WTC11 (cell line): Measurements from ENCODE around the gene WDR73. TPM values are rescaled to one million over a fixed set of nuclear protein-coding genes. Genes with fewer than 3 reads are reported as not detected.
A peak's percentile ranks its signal among the peaks of the same experiment; 100 is the strongest.

Experiments
- ATAC-seq: fragments of 200-7000 bp; cut with Tn5 transposase; 2 replicates; pipeline ENCODE4 v1.10.0; 2021; ENCODE audit warnings: mild to moderate bottlenecking, moderate library complexity
- Bru-seq: library from RNA; stranded (reverse); fragments of 400-500 nt; gene quantifications from one replicate; lab custom pipeline; 2021; lab: Mats Ljungman, UMichigan
- CTCF ChIA-PET: fragments of 300-600 bp; sonication (Branson Sonifier 250); formaldehyde crosslinking; loops from one replicate; lab custom pipeline; 2021; ENCODE audit warnings: antibody characterized with exemption; lab: Charles Lee
- POLR2A ChIA-PET: fragments of 350-600 bp; sonication (Branson Sonifier 250); formaldehyde crosslinking; loops from one replicate; lab custom pipeline; 2021; ENCODE audit warnings: antibody characterized with exemption; lab: Charles Lee
- DNase-seq: peaks from one replicate; pipeline ENCODE4 v3.0.0; 2021; ENCODE audit warnings: low spot score
- H3K27ac Mint-ChIP-seq: 2 replicates; pipeline ENCODE4 v1.8.0; 2021; ENCODE audit warnings: mixed read lengths
- H3K27me3 Mint-ChIP-seq: 2 replicates; pipeline ENCODE4 v1.8.0; 2021; ENCODE audit warnings: low read depth, mild to moderate bottlenecking, moderate library complexity, mixed read lengths
- H3K36me3 Mint-ChIP-seq: 2 replicates; pipeline ENCODE4 v1.8.0; 2021; ENCODE audit warnings: mixed read lengths
- H3K4me1 Mint-ChIP-seq: 2 replicates; pipeline ENCODE4 v1.8.0; 2022; ENCODE audit warnings: mixed read lengths
- H3K4me3 Mint-ChIP-seq: 2 replicates; pipeline ENCODE4 v1.8.0; 2021; ENCODE audit warnings: mild to moderate bottlenecking, moderate library complexity, mixed read lengths
- H3K9me3 Mint-ChIP-seq: 2 replicates; pipeline ENCODE4 v1.8.0; 2021; ENCODE audit warnings: mixed read lengths
- CREM ChIP-seq: sonication (generic); formaldehyde crosslinking; IDR thresholded peaks from 2 replicates; pipeline ENCODE4 v1.8.1; 2022; ENCODE audit warnings: mild to moderate bottlenecking, missing genetic modification reagents, moderate library complexity
- ETV6 ChIP-seq: sonication (generic); formaldehyde crosslinking; IDR thresholded peaks from 2 replicates; pipeline ENCODE4 v1.8.1; 2022; ENCODE audit warnings: mild to moderate bottlenecking, missing genetic modification reagents
- FOXK1 ChIP-seq: sonication (generic); formaldehyde crosslinking; IDR thresholded peaks from 2 replicates; pipeline ENCODE4 v1.8.0; 2022; ENCODE audit warnings: mild to moderate bottlenecking, moderate library complexity, missing genetic modification reagents
- FOXP1 ChIP-seq: sonication (generic); formaldehyde crosslinking; IDR thresholded peaks from 2 replicates; pipeline ENCODE4 v1.8.0; 2022; ENCODE audit warnings: missing genetic modification reagents, mild to moderate bottlenecking, moderate library complexity, borderline replicate concordance
- GABPB1 ChIP-seq: sonication (generic); formaldehyde crosslinking; IDR thresholded peaks from 2 replicates; pipeline ENCODE4 v1.8.1; 2023; ENCODE audit warnings: mild to moderate bottlenecking, missing genetic modification reagents
- HMGA2 ChIP-seq: fragments of 250-450 bp; sonication (Bioruptor Pico); IDR thresholded peaks from 2 replicates; pipeline ENCODE4 v1.4.0; 2021; ENCODE audit warnings: mild to moderate bottlenecking, moderate library complexity
- NFATC4 ChIP-seq: fragments of 250-450 bp; sonication (Bioruptor Pico); IDR thresholded peaks from 2 replicates; pipeline ENCODE4 v1.9.0; 2021; ENCODE audit warnings: mild to moderate bottlenecking
- RELA ChIP-seq: sonication (generic); formaldehyde crosslinking; IDR thresholded peaks from 2 replicates; pipeline ENCODE4 v1.8.1; 2022; ENCODE audit warnings: missing genetic modification reagents, mild to moderate bottlenecking, borderline replicate concordance
- SP1 ChIP-seq: sonication (generic); formaldehyde crosslinking; conservative IDR thresholded peaks from 2 replicates; pipeline ENCODE4 v1.8.1; 2022; ENCODE audit warnings: missing genetic modification reagents
- TP53 ChIP-seq: sonication (generic); formaldehyde crosslinking; IDR thresholded peaks from 2 replicates; pipeline ENCODE4 v1.8.1; 2023; ENCODE audit warnings: mild to moderate bottlenecking, missing genetic modification reagents
- ZBTB21 ChIP-seq: sonication (generic); formaldehyde crosslinking; IDR thresholded peaks from 2 replicates; pipeline ENCODE4 v1.8.1; 2023; ENCODE audit warnings: mild to moderate bottlenecking, missing genetic modification reagents, borderline replicate concordance
- ZNF396 ChIP-seq: fragments of 250-450 bp; sonication (Bioruptor Pico); IDR thresholded peaks from 2 replicates; pipeline ENCODE4 v1.8.0; 2021; ENCODE audit warnings: mild to moderate bottlenecking, moderate library complexity, borderline replicate concordance
- long read RNA-seq, 3 experiments: library from RNA in 1 of 3; library from capped mRNA in 1 of 3; library from polyadenylated mRNA in 1 of 3; unstranded in 2 of 3; stranded (forward) in 1 of 3; transcript quantifications; one replicate each; pipeline ENCODE4 v2.0.0, GENCODE V29; 2021
- total RNA-seq: library from RNA; stranded (reverse); gene quantifications from 3 replicates; pipeline ENCODE4 v1.2.3, GENCODE V29; 2021
- TF ChIP-seq, protein P1 (sequence below): sonication (generic); formaldehyde crosslinking; conservative IDR thresholded peaks from 2 replicates; pipeline ENCODE4 v1.8.1; 2023; ENCODE audit warnings: mild to moderate bottlenecking, low read depth, missing genetic modification reagents, moderate library complexity
- TF ChIP-seq, protein P2 (sequence below): sonication (generic); formaldehyde crosslinking; IDR thresholded peaks from 2 replicates; pipeline ENCODE4 v1.8.1; 2022; ENCODE audit warnings: mild to moderate bottlenecking, moderate library complexity, missing genetic modification reagents
- TF ChIP-seq, protein P3 (sequence below): sonication (generic); formaldehyde crosslinking; IDR thresholded peaks from 2 replicates; pipeline ENCODE4 v1.8.0; 2022; ENCODE audit warnings: mild to moderate bottlenecking, missing genetic modification reagents
- TF ChIP-seq, protein P4 (sequence below): sonication (generic); formaldehyde crosslinking; IDR thresholded peaks from 2 replicates; pipeline ENCODE4 v1.8.1; 2022; ENCODE audit warnings: missing genetic modification reagents, borderline replicate concordance
- TF ChIP-seq, protein P5 (sequence below): fragments of 250-450 bp; sonication (Bioruptor Pico); IDR thresholded peaks from 2 replicates; pipeline ENCODE4 v1.8.0; 2021; ENCODE audit warnings: mild to moderate bottlenecking
- TF ChIP-seq, protein P6 (sequence below): sonication (generic); formaldehyde crosslinking; IDR thresholded peaks from 2 replicates; pipeline ENCODE4 v1.8.1; 2023; ENCODE audit warnings: mild to moderate bottlenecking, missing genetic modification reagents, borderline replicate concordance

WDR73 gene
- total RNA-seq (21.2 to 22.6 TPM (median 21.4 TPM) in 3 replicates), Bru-seq, nascent RNA (percentile 80 among the genes with signal in this experiment)
- long read RNA-seq, experiment 1, full-length matches to known transcripts = 26 of 65 reads
- long read RNA-seq, experiment 1, partial matches to known transcripts = 6 of 65 reads
- long read RNA-seq, experiment 1, other reads (novel, unspliced or antisense) = 33 of 65 reads
- long read RNA-seq, experiment 2, full-length matches to known transcripts = 3 of 17 reads
- long read RNA-seq, experiment 2, partial matches to known transcripts = 2 of 17 reads
- long read RNA-seq, experiment 2, other reads (novel, unspliced or antisense) = 12 of 17 reads
- long read RNA-seq, experiment 3, full-length matches to known transcripts = 44 of 61 reads
- long read RNA-seq, experiment 3, partial matches to known transcripts = 5 of 61 reads
- long read RNA-seq, experiment 3, other reads (novel, unspliced or antisense) = 12 of 61 reads

DNA sequence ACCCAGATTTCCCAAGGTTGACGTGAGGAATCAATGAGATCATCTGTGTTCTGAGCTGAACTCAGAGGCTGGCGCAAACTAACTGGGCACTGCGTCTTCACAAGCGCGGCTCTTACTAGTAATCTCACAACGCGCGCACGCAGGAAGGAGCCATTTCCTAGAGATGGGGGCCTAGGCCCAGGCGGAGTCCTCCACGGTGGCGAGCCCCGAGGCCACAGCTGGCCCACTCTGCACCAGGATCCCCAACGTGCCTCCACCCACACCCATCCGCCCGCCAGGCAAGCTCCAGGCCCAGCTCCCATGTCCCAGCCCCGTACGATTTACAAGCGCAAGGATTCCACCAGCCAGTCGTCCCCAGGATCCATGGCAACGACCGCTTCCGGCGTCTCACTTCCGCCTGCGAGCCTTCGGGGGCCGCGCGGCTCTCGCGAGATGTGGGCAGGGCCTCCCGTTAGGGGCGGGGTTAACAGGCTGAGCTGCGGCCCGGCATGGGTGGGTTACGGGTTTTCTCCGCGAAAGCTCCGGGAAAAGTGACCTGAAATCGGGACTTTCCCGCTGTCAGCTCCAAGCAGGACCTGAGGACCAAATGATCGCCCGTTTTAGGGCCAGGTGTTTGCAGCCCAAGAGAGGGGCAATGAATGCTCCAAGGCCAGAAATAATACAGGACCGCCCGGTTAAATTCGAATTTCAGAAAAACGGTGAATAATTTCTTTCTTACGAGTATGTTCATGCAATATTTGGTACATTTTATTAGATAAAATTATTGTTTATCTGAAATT, at the start of gene WDR73:
Gene WDR73, minus strand, starts transcription at position 374 of the 779 bp plus-strand sequence. Its CDS starts 9 bp downstream, at position 365.
- ChIA-PET POLR2A (interaction anchor here (1.2 to 3.6 kb wide), 7 partner anchors 16 to 163 kb away, joined by 3 to 16 read pairs (median 5); partner anchors contain the start of genes ALPK3 and SEC11A), CTCF (interaction anchor here (0.5 to 7.5 kb wide), 11 partner anchors 21 to 225 kb away, joined by 3 to 63 read pairs (median 5); partner anchors contain the start of genes SEC11A and ZSCAN2)
- DNase-seq (peak; percentile 98), ATAC-seq (peak; percentile 69)
- H3K36me3 Mint-ChIP-seq = peaks cover 15% of the 10 kb centered on the region
- peak; percentile 68; the same call in 1 of the 2 replicates for TF ChIP-seq FOXK1 (CRISPR knock-in tag)
- TF ChIP-seq GABPB1 = peak; percentile 62
- TF ChIP-seq, protein P1, sequence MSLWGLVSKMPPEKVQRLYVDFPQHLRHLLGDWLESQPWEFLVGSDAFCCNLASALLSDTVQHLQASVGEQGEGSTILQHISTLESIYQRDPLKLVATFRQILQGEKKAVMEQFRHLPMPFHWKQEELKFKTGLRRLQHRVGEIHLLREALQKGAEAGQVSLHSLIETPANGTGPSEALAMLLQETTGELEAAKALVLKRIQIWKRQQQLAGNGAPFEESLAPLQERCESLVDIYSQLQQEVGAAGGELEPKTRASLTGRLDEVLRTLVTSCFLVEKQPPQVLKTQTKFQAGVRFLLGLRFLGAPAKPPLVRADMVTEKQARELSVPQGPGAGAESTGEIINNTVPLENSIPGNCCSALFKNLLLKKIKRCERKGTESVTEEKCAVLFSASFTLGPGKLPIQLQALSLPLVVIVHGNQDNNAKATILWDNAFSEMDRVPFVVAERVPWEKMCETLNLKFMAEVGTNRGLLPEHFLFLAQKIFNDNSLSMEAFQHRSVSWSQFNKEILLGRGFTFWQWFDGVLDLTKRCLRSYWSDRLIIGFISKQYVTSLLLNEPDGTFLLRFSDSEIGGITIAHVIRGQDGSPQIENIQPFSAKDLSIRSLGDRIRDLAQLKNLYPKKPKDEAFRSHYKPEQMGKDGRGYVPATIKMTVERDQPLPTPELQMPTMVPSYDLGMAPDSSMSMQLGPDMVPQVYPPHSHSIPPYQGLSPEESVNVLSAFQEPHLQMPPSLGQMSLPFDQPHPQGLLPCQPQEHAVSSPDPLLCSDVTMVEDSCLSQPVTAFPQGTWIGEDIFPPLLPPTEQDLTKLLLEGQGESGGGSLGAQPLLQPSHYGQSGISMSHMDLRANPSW (CRISPR knock-in tag) = no peak
- TF ChIP-seq ZNF396 = no peak
- peak; percentile 71; the same call in 1 of the 2 replicates for TF ChIP-seq FOXP1 (CRISPR knock-in tag)
- peak; percentile 37 for TF ChIP-seq CREM
- TF ChIP-seq SP1 = peak; percentile 87
- TF ChIP-seq, protein P2, sequence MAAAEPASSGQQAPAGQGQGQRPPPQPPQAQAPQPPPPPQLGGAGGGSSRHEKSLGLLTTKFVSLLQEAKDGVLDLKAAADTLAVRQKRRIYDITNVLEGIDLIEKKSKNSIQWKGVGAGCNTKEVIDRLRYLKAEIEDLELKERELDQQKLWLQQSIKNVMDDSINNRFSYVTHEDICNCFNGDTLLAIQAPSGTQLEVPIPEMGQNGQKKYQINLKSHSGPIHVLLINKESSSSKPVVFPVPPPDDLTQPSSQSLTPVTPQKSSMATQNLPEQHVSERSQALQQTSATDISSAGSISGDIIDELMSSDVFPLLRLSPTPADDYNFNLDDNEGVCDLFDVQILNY (CRISPR knock-in tag) = 0 out of 2 replicates have a peak, but pooled peaks have one; percentile 38
- TF ChIP-seq NFATC4 = no peak
- TF ChIP-seq TP53 (CRISPR knock-in tag) = 0 out of 2 replicates have a peak, but pooled peaks have one; percentile 40
- peak; percentile 21; the same call in 1 of the 2 replicates for TF ChIP-seq HMGA2 (CRISPR knock-in tag)
- TF ChIP-seq, protein P3, sequence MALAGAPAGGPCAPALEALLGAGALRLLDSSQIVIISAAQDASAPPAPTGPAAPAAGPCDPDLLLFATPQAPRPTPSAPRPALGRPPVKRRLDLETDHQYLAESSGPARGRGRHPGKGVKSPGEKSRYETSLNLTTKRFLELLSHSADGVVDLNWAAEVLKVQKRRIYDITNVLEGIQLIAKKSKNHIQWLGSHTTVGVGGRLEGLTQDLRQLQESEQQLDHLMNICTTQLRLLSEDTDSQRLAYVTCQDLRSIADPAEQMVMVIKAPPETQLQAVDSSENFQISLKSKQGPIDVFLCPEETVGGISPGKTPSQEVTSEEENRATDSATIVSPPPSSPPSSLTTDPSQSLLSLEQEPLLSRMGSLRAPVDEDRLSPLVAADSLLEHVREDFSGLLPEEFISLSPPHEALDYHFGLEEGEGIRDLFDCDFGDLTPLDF = peak; percentile 60; the same call in 1 of the 2 replicates
- TF ChIP-seq, protein P4, sequence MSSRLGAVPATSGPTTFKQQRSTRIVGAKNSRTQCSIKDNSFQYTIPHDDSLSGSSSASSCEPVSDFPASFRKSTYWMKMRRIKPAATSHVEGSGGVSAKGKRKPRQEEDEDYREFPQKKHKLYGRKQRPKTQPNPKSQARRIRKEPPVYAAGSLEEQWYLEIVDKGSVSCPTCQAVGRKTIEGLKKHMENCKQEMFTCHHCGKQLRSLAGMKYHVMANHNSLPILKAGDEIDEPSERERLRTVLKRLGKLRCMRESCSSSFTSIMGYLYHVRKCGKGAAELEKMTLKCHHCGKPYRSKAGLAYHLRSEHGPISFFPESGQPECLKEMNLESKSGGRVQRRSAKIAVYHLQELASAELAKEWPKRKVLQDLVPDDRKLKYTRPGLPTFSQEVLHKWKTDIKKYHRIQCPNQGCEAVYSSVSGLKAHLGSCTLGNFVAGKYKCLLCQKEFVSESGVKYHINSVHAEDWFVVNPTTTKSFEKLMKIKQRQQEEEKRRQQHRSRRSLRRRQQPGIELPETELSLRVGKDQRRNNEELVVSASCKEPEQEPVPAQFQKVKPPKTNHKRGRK (CRISPR knock-in tag) = no peak
- 0 out of 2 replicates have a peak, but pooled peaks have one; percentile 17 for TF ChIP-seq ZBTB21 (CRISPR knock-in tag)
- TF ChIP-seq ETV6 (CRISPR knock-in tag) = 0 out of 2 replicates have a peak, but pooled peaks have one; percentile 52
- H3K27ac Mint-ChIP-seq = peak within 1 kb of the TSS; percentile 96
- peaks cover 25% of the 10 kb centered on the region for H3K4me1 Mint-ChIP-seq
- no peaks in the 10 kb centered on the region for H3K9me3 Mint-ChIP-seq
- peaks cover 21% of the 10 kb centered on the region for H3K27me3 Mint-ChIP-seq
- H3K4me3 Mint-ChIP-seq = peak within 1 kb of the TSS; percentile 95

DNA sequence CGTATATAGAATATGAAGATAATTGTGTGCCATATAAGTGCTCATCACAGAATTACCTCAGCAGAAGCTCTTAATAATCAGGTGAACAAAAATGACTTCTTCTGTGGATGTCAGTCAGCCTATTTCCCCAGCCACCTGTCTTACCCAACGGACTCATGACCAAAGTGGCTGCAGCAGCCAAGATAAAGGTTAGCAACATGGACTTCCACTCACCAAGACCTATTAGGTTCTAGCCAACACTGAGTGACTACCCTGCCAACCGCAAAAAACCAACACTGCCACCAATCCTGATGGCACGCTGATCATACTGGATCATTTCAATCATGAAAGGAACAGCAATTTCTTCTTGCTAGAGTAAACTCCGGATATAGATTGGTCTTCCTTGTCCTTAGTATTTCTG, 49.7 kb upstream of the WDR73 start:
- H3K27ac Mint-ChIP-seq = no peak overlapping the region
- POLR2A ChIA-PET = interaction anchor here (0.5 kb wide), 1 partner anchor 9 kb away, joined by 3 read pairs; no protein-coding TSS in a partner anchor
- H3K9me3 Mint-ChIP-seq = no peaks in the 10 kb centered on the region
- H3K36me3 Mint-ChIP-seq = peaks cover 2% of the 10 kb centered on the region; the same call in 1 of the 2 replicates
- no peaks in the 10 kb centered on the region for H3K27me3 Mint-ChIP-seq
- ATAC-seq (no peak), DNase-seq (no peak)
- H3K4me1 Mint-ChIP-seq = 0 out of 2 replicates have a peak, but pooled peaks cover 2% of the 10 kb centered on the region
- CTCF ChIA-PET = no interaction called here
- H3K4me3 Mint-ChIP-seq = no peak overlapping the region
- TF ChIP-seq, protein P5, sequence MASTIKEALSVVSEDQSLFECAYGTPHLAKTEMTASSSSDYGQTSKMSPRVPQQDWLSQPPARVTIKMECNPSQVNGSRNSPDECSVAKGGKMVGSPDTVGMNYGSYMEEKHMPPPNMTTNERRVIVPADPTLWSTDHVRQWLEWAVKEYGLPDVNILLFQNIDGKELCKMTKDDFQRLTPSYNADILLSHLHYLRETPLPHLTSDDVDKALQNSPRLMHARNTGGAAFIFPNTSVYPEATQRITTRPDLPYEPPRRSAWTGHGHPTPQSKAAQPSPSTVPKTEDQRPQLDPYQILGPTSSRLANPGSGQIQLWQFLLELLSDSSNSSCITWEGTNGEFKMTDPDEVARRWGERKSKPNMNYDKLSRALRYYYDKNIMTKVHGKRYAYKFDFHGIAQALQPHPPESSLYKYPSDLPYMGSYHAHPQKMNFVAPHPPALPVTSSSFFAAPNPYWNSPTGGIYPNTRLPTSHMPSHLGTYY = no peak
- no peak for TF ChIP-seq CREM
- TF ChIP-seq HMGA2 (CRISPR knock-in tag) = no peak
- no peak for TF ChIP-seq RELA
- TF ChIP-seq, protein P6, sequence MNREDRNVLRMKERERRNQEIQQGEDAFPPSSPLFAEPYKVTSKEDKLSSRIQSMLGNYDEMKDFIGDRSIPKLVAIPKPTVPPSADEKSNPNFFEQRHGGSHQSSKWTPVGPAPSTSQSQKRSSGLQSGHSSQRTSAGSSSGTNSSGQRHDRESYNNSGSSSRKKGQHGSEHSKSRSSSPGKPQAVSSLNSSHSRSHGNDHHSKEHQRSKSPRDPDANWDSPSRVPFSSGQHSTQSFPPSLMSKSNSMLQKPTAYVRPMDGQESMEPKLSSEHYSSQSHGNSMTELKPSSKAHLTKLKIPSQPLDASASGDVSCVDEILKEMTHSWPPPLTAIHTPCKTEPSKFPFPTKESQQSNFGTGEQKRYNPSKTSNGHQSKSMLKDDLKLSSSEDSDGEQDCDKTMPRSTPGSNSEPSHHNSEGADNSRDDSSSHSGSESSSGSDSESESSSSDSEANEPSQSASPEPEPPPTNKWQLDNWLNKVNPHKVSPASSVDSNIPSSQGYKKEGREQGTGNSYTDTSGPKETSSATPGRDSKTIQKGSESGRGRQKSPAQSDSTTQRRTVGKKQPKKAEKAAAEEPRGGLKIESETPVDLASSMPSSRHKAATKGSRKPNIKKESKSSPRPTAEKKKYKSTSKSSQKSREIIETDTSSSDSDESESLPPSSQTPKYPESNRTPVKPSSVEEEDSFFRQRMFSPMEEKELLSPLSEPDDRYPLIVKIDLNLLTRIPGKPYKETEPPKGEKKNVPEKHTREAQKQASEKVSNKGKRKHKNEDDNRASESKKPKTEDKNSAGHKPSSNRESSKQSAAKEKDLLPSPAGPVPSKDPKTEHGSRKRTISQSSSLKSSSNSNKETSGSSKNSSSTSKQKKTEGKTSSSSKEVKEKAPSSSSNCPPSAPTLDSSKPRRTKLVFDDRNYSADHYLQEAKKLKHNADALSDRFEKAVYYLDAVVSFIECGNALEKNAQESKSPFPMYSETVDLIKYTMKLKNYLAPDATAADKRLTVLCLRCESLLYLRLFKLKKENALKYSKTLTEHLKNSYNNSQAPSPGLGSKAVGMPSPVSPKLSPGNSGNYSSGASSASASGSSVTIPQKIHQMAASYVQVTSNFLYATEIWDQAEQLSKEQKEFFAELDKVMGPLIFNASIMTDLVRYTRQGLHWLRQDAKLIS (CRISPR knock-in tag) = no peak
